Testis (tissue), 2 donors: ENCODE data around the gene REPS1.

Experiments
- POLR2A ChIP-seq: fragments of 450-650 bp; IDR thresholded peaks from one replicate; pipeline ENCODE4 v1.6.1; 2017; ENCODE audit warnings: antibody characterized with exemption, mild to moderate bottlenecking, moderate library complexity
- TF ChIP-seq, protein P1 (sequence below), 3 experiments: fragments of 450-650 bp in 2 of 3; fragments of 200-600 bp in 1 of 3; sonication (generic) in 1 of 3; IDR thresholded peaks; one replicate each; pipeline ENCODE4 v1.5.1; 2016 to 2019; ENCODE audit warnings: antibody characterized with exemption in 3 of 3, mild to moderate bottlenecking in 2 of 3, moderate library complexity in 1 of 3

DNA sequence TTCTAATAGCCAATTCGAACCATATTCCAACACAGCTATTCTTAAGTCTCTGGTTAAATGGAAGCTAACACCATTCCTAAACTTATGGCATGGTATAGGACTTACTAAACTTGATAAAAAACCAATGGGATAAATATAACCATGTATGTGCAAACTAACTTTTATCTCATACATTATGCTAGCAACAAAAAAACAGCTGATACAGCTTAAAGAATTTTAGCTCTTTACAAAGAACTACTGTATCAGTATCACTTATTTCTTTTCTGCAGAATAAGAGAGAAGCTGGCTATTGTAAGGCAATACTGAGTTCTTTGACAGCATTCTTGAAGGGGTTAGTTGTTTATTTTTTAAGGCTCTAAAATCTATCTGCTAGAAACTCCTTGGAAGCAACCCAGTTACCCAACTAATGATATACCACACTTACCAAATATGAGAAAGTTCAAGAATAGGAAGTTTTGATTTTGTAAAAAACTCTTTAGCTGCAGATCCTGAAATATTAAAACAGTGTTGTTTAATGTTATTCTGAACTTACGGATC, 44.9 kb downstream of the REPS1 start:
- TF ChIP-seq POLR2A = no peak
- TF ChIP-seq, protein P1, sequence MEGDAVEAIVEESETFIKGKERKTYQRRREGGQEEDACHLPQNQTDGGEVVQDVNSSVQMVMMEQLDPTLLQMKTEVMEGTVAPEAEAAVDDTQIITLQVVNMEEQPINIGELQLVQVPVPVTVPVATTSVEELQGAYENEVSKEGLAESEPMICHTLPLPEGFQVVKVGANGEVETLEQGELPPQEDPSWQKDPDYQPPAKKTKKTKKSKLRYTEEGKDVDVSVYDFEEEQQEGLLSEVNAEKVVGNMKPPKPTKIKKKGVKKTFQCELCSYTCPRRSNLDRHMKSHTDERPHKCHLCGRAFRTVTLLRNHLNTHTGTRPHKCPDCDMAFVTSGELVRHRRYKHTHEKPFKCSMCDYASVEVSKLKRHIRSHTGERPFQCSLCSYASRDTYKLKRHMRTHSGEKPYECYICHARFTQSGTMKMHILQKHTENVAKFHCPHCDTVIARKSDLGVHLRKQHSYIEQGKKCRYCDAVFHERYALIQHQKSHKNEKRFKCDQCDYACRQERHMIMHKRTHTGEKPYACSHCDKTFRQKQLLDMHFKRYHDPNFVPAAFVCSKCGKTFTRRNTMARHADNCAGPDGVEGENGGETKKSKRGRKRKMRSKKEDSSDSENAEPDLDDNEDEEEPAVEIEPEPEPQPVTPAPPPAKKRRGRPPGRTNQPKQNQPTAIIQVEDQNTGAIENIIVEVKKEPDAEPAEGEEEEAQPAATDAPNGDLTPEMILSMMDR (IDR thresholded peaks at IDR 0.05) = no peak
